Measurements from ENCODE around the gene TNS1.

The TNS1 gene

GRCh38 chr2:217835931-217836891, 166.6 kb downstream of the TNS1 start:
- DNase-seq (ENCODE audit: low spot score) = no peak
- FAIRE-seq = no peak

GRCh38 chr2:217834744-217835513, 167.9 kb downstream of the TNS1 start:
- FAIRE-seq = no peak
- no peak for DNase-seq (ENCODE audit: low spot score)

- FAIRE-seq = no peak
- DNase-seq (ENCODE audit: low spot score) = no peak
These were observed 168.7 kb downstream of the TNS1 start for GRCh38 chr2:217834057-217834620.

GRCh38 chr2:217833439-217833838, 169.4 kb downstream of the TNS1 start:
- no peak for FAIRE-seq

GRCh38 chr2:217832987-217833386, 169.8 kb downstream of the TNS1 start:
- FAIRE-seq = no peak
- no peak for DNase-seq (ENCODE audit: low spot score)

More at GRCh38 chr2:217833439-217833838, 169.4 kb downstream of the TNS1 start:
- DNase-seq (ENCODE audit: low spot score) = no peak

- no peak for FAIRE-seq
- no peak for DNase-seq (ENCODE audit: low spot score)
These were observed 170.7 kb downstream of the TNS1 start for GRCh38 chr2:217832115-217832514.

GRCh38 chr2:217831306-217831705, 171.5 kb downstream of the TNS1 start:
- no peak for DNase-seq (ENCODE audit: low spot score)
- no peak for FAIRE-seq

- no peak for FAIRE-seq
- no peak for DNase-seq (ENCODE audit: low spot score)
These were observed 172.0 kb downstream of the TNS1 start for GRCh38 chr2:217830807-217831206.

GRCh38 chr2:217830061-217830460, 172.7 kb downstream of the TNS1 start:
- DNase-seq (ENCODE audit: low spot score) = no peak

GRCh38 chr2:217829420-217829819, 173.4 kb downstream of the TNS1 start:
- DNase-seq (ENCODE audit: low spot score) = no peak
- no peak for FAIRE-seq

More at GRCh38 chr2:217830061-217830460, 172.7 kb downstream of the TNS1 start:
- FAIRE-seq = no peak

GRCh38 chr2:217828336-217828735, 174.5 kb downstream of the TNS1 start:
- DNase-seq (ENCODE audit: low spot score) (no peak), FAIRE-seq (no peak)

GRCh38 chr2:217827430-217828201, 175.2 kb downstream of the TNS1 start:
- FAIRE-seq = no peak
- DNase-seq (ENCODE audit: low spot score) = no peak

- FAIRE-seq (no peak), DNase-seq (ENCODE audit: low spot score) (no peak)
These were observed 175.8 kb downstream of the TNS1 start for GRCh38 chr2:217826991-217827390.

- DNase-seq (ENCODE audit: low spot score) (no peak), FAIRE-seq (no peak)
These were observed 176.3 kb downstream of the TNS1 start for GRCh38 chr2:217826520-217826919.

- DNase-seq (ENCODE audit: low spot score) (no peak), FAIRE-seq (no peak)
These were observed 177.1 kb downstream of the TNS1 start for GRCh38 chr2:217825469-217826235.

- DNase-seq (ENCODE audit: low spot score) (no peak), FAIRE-seq (no peak)
These were observed 178.6 kb downstream of the TNS1 start for GRCh38 chr2:217824223-217824622.

- FAIRE-seq (no peak), DNase-seq (ENCODE audit: low spot score) (no peak)
These were observed 179.2 kb downstream of the TNS1 start for GRCh38 chr2:217823626-217824025.

- FAIRE-seq = no peak
- DNase-seq (ENCODE audit: low spot score) = peak; percentile 65
These were observed 180.2 kb downstream of the TNS1 start for GRCh38 chr2:217822296-217823252.

GRCh38 chr2:217821536-217822147, 181.2 kb downstream of the TNS1 start:
- DNase-seq (ENCODE audit: low spot score) (no peak), FAIRE-seq (no peak)

Measured in urothelium cell line (cell line).